Measurements from ENCODE around the gene CYTH2. TPM values are rescaled to one million over a fixed set of nuclear protein-coding genes. Genes with fewer than 3 reads are reported as not detected.

The CYTH2 gene
- polyA plus RNA-seq, 1 donor: 49.3 TPM

DNA sequence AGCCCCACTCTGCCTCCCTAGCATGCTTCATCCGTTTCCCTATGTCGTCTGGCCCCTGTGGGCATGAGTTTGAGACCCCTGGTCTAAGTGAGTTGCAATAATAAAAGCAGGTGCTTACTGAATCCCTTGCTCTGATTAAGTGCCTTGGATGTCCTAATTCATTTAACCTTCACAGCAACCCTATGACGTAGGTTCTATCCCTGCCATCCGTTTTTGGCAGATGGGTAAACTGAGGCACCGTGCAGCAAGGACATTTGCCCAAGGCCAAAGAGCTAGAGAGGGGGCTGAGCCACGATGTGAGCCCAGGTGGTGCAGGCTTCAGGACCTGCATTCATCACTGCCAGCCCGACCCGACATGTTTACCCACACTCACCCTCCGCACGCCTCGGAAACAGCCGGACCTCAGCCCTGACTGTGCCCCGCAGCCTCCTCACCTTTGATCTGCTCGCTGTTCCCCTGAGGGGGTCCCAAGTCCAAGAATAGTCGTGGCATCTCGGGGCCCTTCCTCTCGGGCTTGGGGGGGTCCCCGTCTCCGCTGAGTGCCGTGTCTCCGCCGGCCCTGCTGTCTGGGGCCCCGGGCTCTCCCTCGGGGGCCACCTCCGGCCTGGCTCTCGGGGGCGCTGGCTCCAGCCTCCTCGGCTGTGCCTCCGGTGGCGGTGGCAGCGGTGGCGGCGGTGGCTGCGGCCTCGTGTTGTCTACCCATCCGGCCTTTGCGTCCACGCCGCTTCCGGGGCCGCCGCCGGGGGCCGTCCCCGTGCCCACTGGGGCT, 28.0 kb downstream of the CYTH2 start:
- no peak for DNase-seq

DNA sequence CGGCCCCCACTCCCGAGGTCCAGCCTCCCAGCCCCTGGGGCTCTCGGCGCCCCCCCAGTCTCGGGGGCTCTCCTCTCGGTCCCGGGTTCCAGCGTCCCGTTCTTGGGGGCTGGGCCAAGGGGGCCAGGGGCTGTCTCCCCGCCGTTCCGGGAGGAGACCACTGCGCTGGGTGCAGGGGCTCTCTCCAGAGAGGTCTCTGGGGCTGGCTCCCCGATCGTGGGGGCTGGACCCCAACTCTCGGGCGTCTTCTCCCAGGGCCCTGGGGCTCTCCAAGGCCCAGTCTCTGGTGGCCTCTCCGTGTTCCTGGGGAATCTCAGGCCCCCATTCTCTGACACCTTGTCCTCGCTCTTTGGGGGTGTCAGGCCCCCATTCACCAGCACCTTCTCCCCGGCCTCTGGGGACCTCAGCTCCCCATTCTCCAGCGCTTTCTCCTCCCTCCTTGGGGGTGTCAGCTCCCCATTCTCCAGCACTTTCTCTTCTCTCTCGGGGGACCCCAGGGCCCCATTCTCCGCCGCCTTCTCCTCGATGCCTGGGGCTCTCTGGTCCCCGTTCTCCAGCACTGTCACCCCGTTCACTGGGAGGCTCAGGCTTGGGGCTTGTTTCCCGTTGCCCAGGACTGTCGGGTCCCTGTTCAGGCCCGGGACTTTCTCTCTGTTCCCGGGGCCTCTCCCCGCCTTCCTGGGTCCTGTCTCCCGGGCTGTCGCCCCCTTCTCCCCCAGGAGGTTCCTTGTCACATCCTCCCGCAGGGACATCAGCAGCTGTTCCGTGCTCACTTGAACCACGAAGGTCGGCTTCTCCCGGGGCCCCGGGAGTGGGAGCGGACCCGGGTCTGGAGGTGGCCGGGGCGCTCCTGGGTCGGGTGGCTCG, 28.8 kb downstream of the CYTH2 start:
- no peak for DNase-seq

GRCh38 chr19:48498595-48499311, 29.6 kb downstream of the CYTH2 start:
- no peak for DNase-seq

GRCh38 chr19:48499316-48500090, 30.3 kb downstream of the CYTH2 start:
- DNase-seq: no peak

DNA sequence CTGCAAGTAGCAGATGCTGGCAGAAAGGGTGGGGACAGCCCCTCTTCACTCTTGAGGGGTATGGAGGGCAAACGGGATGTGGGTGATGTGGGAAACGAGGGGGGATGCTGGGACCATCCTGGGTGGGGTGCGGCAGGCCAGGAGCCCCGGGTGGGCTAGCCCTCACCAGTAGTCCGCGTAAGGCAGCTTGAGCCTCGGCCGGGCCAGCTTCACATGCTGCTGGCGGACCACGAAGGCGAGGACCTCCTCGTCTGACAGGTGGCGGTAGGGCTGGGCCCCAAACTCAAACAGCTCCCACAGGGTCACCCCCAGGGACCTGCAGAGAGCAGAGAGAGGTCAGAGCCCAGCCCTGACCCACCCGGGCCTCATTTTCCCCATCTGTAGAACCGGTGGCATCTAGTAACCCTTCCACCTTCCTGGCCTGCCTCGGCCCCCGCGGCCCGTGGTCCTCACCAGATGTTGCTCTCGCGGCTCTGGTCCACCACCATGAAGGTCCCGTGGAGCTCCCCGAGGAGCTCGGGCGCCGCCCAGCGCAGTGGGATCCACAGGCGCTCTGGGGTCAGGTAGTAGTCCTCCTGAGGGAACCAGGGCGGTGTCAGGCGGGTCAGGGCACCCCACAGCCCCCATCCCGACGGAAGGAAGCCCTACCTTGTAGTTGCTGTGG, 31.8 kb downstream of the CYTH2 start:
- no peak for DNase-seq

- no peak for DNase-seq
Measured at GRCh38 chr19:48501494-48502349, 32.6 kb downstream of the CYTH2 start.

DNA sequence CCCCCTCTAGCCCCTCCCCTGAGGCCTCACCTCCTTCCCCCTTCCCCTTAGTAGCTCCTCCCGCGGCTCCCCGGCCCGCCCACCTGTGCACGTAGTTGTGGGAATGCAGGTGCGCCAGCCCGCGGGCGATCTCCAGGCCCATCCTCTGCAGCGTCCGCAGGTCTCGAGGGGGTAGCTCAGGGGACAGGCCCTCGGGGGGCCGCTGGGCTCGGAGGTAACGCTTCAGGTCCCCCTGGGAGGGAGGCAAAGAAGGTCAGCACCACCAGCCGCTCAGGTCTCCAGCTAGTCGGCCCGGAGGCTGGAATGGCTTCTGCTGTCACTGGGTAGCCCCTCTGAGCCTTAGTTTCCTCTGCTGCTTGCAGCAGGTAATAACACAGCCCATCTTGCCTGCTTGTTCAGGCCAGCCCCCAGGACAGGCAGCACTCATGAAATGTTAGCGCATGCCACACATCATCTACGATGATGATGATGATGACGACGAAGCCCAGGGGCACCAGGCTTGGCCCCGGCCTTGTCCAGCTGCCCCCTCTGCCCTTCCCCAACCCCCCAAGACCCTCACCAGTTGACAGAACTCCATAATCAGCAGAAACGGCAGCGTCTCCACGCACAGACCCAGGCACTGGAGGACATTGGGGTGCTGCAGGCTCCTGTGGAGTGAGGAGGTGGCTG, 33.3 kb downstream of the CYTH2 start:
- DNase-seq: no peak

DNA sequence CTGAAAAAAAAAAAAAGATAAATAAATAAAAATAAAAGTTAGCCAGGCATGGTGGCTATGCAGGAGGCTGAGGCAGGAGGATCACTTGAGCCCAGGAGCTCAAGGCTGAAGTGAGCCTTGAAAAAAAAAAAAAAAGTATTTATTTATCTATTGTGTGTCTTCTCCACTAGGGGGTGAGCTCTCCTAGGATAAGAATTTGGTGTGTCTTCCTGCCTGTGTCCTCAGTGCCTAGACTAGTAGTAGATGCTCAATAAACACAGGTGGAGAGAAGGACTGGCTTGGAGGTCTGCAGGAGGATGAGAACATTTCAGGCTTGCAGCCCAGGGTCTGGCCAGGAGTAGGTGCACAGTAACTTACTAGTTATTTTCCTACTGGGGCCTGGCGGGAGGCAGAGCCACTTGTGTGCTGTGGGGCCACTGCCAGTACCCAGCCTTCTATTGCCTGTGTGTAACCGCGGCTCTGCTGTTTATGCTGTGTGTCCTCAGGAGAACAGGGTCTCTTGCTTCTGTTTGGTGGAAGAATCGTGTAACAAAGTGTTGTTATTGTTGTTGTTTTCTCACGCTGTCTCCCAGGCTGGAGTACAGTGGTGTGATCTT, 37.1 kb downstream of the CYTH2 start:
- DNase-seq: no peak

GRCh38 chr19:48507911-48508439, 38.8 kb downstream of the CYTH2 start:
- no peak for DNase-seq

GRCh38 chr19:48508729-48509411, 39.7 kb downstream of the CYTH2 start:
- DNase-seq: no peak

DNA sequence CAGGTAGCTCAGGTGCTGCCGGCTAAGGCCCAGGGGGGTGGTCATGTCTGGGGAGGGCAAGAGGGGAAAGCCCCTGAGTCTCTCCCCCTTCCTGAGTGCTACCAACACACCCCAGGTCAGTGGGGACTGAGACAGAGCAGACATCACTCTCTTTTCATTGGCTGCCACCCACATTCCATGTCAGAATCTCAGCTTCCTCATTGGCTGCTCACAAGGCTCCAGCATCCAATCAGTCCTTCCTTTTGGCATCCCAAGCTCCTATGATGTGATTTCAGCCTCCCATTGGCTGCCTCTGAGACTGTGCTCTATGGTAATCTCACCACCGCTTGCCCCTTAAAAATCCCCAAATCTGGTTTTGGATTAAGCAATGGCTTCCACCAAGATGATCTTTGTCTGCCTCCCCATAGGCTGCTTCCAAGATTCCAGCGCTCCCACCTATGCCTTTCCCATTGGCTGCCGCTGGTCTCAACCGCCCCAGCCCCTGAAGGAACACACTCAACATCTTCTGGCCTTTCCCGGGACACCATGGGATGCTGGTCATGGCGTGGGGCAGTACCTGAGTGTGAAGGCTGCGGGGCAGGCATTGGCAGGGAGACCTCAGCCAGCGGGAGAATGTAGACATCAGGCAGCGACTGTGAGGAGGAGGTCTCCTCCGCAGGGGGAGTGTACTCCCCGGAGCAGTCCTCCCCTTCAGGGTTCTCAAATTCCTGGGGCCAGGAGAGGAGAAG, 40.5 kb downstream of the CYTH2 start:
- no peak for DNase-seq

GRCh38 chr19:48510421-48511268, 41.5 kb downstream of the CYTH2 start:
- DNase-seq: peak; percentile 63

DNA sequence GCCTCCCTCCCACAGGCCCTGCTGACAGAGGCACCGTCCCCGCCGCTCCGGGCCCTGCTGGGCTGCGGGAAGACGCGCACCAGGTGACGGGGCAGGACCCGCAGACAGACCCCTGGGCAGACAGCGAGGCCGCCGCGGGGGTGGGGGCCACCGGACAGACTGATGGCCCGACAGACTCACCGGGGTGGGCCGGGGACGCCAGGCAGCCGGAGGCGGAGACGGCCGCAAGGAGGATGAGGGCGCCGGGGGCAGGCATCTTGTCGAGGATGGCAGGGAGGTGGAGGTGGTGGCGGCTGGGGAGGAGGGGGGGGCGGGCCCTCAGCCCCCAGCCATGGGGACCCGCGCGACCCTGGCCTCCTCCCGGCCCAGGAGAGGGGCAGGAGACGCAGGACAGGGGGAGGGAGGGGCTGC, 42.2 kb downstream of the CYTH2 start:
- no peak for DNase-seq

- no peak for DNase-seq
Measured at GRCh38 chr19:48511800-48512503, 42.8 kb downstream of the CYTH2 start, which contains the start of gene LMTK3. TSS of gene LMTK3 (minus strand) at chr19:48511835. CDS start at chr19:48511576, 259 bp downstream.

GRCh38 chr19:48512504-48513288, 43.5 kb downstream of the CYTH2 start:
- no peak for DNase-seq

Measured in hindlimb muscle (tissue), 1 donor.